Endodermal cell (in vitro differentiated cells): ENCODE data around the gene OLIG3. TPM values are rescaled to one million over a fixed set of nuclear protein-coding genes. Genes with fewer than 3 reads are reported as not detected.

Experiments used
- DNase-seq: peaks from one replicate; pipeline ENCODE4 v3.0.0-alpha.2; 2017
- H3K27ac ChIP-seq: 2 replicates; pipeline ENCODE4 v1.5.1; 2013; ENCODE audit warnings: mild to moderate bottlenecking, low read depth, low read length, moderate library complexity
- H3K27me3 ChIP-seq: 2 replicates; pipeline ENCODE4 v1.6.1; 2013; ENCODE audit warnings: mild to moderate bottlenecking, low read length, moderate library complexity; ENCODE audit not compliant: insufficient read depth, control insufficient read depth, poor library complexity, severe bottlenecking
- H3K36me3 ChIP-seq: 2 replicates; pipeline ENCODE4 v1.7.0; 2013; ENCODE audit warnings: mild to moderate bottlenecking, low read length, moderate library complexity; ENCODE audit not compliant: control insufficient read depth, insufficient read depth
- H3K4me1 ChIP-seq: one replicate; pipeline ENCODE4 v1.7.0; 2013; ENCODE audit warnings: low read length; ENCODE audit not compliant: control insufficient read depth, insufficient read depth
- H3K4me3 ChIP-seq: 2 replicates; pipeline ENCODE4 v1.5.1; 2013; ENCODE audit warnings: mild to moderate bottlenecking, low read length, moderate library complexity
- H3K9ac ChIP-seq: 2 replicates; pipeline ENCODE4 v1.6.1; 2013; ENCODE audit warnings: mild to moderate bottlenecking, low read length, moderate library complexity; ENCODE audit not compliant: poor library complexity, severe bottlenecking; ENCODE audit errors: extremely low read depth
- H3K9me3 ChIP-seq: 2 replicates; pipeline ENCODE4 v1.6.1; 2013; ENCODE audit warnings: mild to moderate bottlenecking, low read length, moderate library complexity; ENCODE audit not compliant: control insufficient read depth
- H3K27ac Mint-ChIP-seq: 2 replicates; pipeline ENCODE4 v1.8.0; 2020; ENCODE audit warnings: mixed read lengths
- H3K27me3 Mint-ChIP-seq: 2 replicates; pipeline ENCODE4 v1.8.0; 2021; ENCODE audit warnings: mild to moderate bottlenecking, mixed read lengths; ENCODE audit not compliant: insufficient read depth
- H3K36me3 Mint-ChIP-seq: 2 replicates; pipeline ENCODE4 v1.8.0; 2020; ENCODE audit warnings: low read depth, mixed read lengths
- H3K4me1 Mint-ChIP-seq: 2 replicates; pipeline ENCODE4 v1.8.0; 2020; ENCODE audit warnings: mixed read lengths
- H3K4me3 Mint-ChIP-seq: 2 replicates; pipeline ENCODE4 v1.8.0; 2020; ENCODE audit warnings: mild to moderate bottlenecking, moderate library complexity, mixed read lengths
- H3K9me3 Mint-ChIP-seq: 2 replicates; pipeline ENCODE4 v1.8.0; 2020; ENCODE audit warnings: mild to moderate bottlenecking, mixed read lengths
- WGBS, 2 experiments: methylation state at CpG; one replicate each; pipeline versions ENCODE4 v1.1.5 to v1.1.7; 2013; ENCODE audit warnings: missing lambda C conversion rate in 2 of 2, mixed read lengths in 1 of 2; ENCODE audit not compliant: insufficient coverage in 1 of 2, insufficient read length in 1 of 2; 5-methylcytosine and 5-hydroxymethylcytosine counted together
- total RNA-seq, 2 donors: library from RNA; stranded (reverse); fragmentation: NEBNext Ultra II Directional in 1 of 2; extraction: Animal tissue kit (Norgen Biotek cat#: 25700) in 1 of 2; gene quantifications; 2 replicates in 1 of 2; 3 replicates in 1 of 2; pipeline ENCODE4 v1.2.1, GENCODE V29; 2021
- TF ChIP-seq, protein P1 (sequence below): fragments of 200-600 bp; sonication (generic); conservative IDR thresholded peaks from 2 replicates; pipeline ENCODE4 v1.5.0; 2021; ENCODE audit warnings: antibody characterized with exemption, mild to moderate bottlenecking

Gene OLIG3
- total RNA-seq, 2 donors from 2014 or later: not detected

DNA sequence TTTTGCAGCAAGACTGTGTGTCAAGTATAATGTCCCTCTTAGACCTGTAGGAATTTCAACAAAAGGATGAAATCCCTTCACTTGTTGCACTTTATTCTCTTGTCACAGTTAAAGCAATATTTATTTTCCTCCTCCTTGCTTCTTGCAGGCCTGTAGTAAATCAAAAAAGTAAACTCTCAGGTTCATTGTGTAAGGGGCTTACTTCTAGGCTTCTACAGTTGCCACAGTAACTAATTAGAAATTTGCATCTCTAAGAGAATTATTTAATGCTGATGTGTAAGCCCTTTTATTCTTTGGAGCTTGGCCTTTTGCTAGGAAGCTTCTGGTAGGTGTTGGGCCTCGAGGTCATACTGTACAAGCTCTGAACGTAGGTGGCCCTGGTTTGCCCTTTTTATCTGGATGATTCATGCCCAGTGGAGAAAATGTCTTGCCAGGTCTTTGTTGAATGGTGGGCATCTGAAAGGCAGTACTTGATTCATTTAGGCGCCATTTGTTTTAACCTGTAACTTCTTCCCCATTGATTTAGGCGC, 47.4 kb upstream of the OLIG3 start:
- Histone ChIP-seq H3K4me3 (no peak overlapping the region), H3K4me1 (peaks cover 10% of the 10 kb centered on the region), H3K9ac (no peak overlapping the region), H3K9me3 (no peaks in the 10 kb centered on the region), H3K36me3 (no peaks in the 10 kb centered on the region), H3K27ac (no peak overlapping the region), H3K27me3 (peaks cover 7% of the 10 kb centered on the region)
- TF ChIP-seq, protein P1, sequence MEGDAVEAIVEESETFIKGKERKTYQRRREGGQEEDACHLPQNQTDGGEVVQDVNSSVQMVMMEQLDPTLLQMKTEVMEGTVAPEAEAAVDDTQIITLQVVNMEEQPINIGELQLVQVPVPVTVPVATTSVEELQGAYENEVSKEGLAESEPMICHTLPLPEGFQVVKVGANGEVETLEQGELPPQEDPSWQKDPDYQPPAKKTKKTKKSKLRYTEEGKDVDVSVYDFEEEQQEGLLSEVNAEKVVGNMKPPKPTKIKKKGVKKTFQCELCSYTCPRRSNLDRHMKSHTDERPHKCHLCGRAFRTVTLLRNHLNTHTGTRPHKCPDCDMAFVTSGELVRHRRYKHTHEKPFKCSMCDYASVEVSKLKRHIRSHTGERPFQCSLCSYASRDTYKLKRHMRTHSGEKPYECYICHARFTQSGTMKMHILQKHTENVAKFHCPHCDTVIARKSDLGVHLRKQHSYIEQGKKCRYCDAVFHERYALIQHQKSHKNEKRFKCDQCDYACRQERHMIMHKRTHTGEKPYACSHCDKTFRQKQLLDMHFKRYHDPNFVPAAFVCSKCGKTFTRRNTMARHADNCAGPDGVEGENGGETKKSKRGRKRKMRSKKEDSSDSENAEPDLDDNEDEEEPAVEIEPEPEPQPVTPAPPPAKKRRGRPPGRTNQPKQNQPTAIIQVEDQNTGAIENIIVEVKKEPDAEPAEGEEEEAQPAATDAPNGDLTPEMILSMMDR: no peak
- Mint-ChIP-seq H3K4me3 (no peak overlapping the region), H3K9me3 (no peaks in the 10 kb centered on the region), H3K36me3 (no peaks in the 10 kb centered on the region), H3K4me1 (peaks cover 32% of the 10 kb centered on the region), H3K27ac (no peak overlapping the region), H3K27me3 (peaks cover 5% of the 10 kb centered on the region)
- no peak for DNase-seq
- 83 to 89% methylated on average over 3 to 4 of the region's 4 CpGs for WGBS, 2 experiments

DNA sequence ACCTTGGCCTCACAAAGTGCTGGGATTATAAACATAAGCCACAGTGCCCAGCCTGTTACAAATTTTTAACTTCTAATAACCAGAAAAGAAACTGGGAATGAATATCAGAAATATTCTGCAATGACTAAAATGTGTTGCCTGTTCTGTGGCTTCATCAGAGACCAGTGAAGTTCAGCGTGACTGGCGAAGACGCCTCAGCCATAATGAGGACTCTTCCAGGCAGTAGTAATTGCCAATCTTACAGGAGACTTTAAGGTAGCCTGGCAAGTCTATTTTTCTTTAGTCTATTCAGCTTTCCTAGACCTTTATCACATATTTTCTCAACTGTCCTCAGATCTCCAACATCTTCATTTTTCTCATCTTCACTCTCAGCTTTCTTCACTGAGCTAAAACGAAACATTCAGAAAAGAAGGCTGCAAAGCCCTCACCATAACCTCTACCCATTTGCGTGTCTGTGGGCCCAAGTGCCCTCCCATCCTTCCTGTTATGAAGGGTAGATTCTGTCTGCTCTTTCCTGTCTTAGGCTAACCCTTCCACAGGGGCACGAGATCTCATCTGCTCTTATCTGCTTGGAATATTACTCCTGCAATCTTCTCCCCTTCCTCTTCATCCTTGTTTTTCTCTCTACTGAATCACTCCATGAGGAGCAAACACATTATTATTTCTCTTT, 42.0 kb upstream of the OLIG3 start:
- Histone ChIP-seq H3K27ac (no peak overlapping the region), H3K36me3 (no peaks in the 10 kb centered on the region), H3K4me3 (no peak overlapping the region), H3K9me3 (no peaks in the 10 kb centered on the region), H3K4me1 (peaks cover 7% of the 10 kb centered on the region), H3K27me3 (peaks cover 7% of the 10 kb centered on the region), H3K9ac (no peak overlapping the region)
- Mint-ChIP-seq H3K27ac (no peak overlapping the region), H3K4me1 (peaks cover 9% of the 10 kb centered on the region), H3K36me3 (no peaks in the 10 kb centered on the region), H3K27me3 (peaks cover 5% of the 10 kb centered on the region), H3K9me3 (no peaks in the 10 kb centered on the region), H3K4me3 (no peak overlapping the region)
- TF ChIP-seq, protein P1: no peak
- WGBS, 2 experiments: 90 to 92% methylated on average over 6 of the region's 6 CpGs
- DNase-seq: no peak

DNA sequence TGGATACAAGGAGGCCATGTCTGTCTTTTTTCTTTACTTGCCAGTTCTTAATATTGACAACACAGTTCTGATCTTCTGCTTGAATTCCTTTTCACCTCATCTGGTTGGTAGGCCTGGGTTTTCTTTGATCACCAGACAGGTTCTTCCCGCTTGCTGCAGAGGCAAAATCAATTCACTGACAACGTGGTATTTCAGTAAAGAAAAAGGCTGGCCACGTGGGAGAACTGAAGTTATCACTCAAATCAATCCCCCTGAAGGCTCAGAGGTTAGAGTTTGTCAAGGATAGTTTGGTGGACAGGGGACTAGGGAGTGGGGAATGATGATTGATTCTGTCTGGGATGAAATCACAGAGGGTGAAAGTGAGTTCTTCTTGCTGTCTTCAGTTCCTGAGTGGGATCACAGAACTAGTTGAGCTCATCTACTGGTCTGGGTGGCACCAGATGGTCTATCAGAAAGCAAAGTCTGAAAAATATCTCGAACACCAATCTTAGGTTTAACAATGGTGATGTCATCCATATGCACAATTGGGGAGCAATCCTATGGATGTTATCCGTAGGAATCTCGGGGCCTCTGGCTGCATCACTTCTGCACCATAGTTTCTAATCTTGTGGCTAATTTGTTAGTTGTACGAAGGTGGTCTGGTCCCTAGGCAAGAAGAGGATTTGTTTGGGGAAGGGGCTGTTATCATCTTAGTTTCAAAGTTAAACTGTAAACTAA, 37.3 kb upstream of the OLIG3 start:
- H3K27me3 Mint-ChIP-seq: peaks cover 5% of the 10 kb centered on the region
- no peak overlapping the region for H3K27ac Mint-ChIP-seq
- H3K4me1 Mint-ChIP-seq: peaks cover 7% of the 10 kb centered on the region
- peaks cover 4% of the 10 kb centered on the region for H3K4me1 ChIP-seq
- no peaks in the 10 kb centered on the region for H3K36me3 ChIP-seq
- WGBS, 2 experiments: 89 to 97% methylated on average over 5 to 7 of the region's 7 CpGs
- H3K27ac ChIP-seq: no peak overlapping the region
- H3K27me3 ChIP-seq: no peaks in the 10 kb centered on the region
- H3K4me3 ChIP-seq: no peak overlapping the region
- no peaks in the 10 kb centered on the region for H3K36me3 Mint-ChIP-seq
- peaks cover 2% of the 10 kb centered on the region for H3K9me3 Mint-ChIP-seq
- peaks cover 8% of the 10 kb centered on the region for H3K9me3 ChIP-seq
- DNase-seq: no peak
- no peak overlapping the region for H3K9ac ChIP-seq
- TF ChIP-seq, protein P1: no peak
- H3K4me3 Mint-ChIP-seq: no peak overlapping the region
